Measurements from ENCODE around the gene GNG7.
A peak's percentile ranks its signal among the peaks of the same experiment; 100 is the strongest.
"Not testable (repeated sequence)": the region's sequence is repeated elsewhere in the genome, so short reads cannot be mapped to it uniquely, and the experiment has no call there.

Gene GNG7

GRCh38 chr19:2624537-2625091 lies 77.9 kb downstream of the GNG7 start:
- peak overlapping the region; percentile 11 to 60 for H3K27ac ChIP-seq
- no peak for DNase-seq (ENCODE audit: low spot score)
- H3K4me3 ChIP-seq, result no peak overlapping the region
- no peak for TF ChIP-seq CTCF (IDR thresholded peaks at IDR 0.05)

- no peak overlapping the region for H3K4me3 ChIP-seq
- DNase-seq (ENCODE audit: low spot score), result no peak
- H3K27ac ChIP-seq, result no peak overlapping the region
- no peak for TF ChIP-seq CTCF (IDR thresholded peaks at IDR 0.05)
Observed at GRCh38 chr19:2623798-2624197, 78.7 kb downstream of the GNG7 start.

- H3K27ac ChIP-seq; DNase-seq (ENCODE audit: low spot score); H3K4me3 ChIP-seq: not testable (repeated sequence)
Observed at GRCh38 chr19:2622371-2622961, 80.0 kb downstream of the GNG7 start.

- TF ChIP-seq CTCF (IDR thresholded peaks at IDR 0.05), result no peak
- peak overlapping the region in 1 of 2 donors; percentile 50 for H3K27ac ChIP-seq
- no peak overlapping the region for H3K4me3 ChIP-seq
Observed at GRCh38 chr19:2619076-2619475, 83.4 kb downstream of the GNG7 start.

GRCh38 chr19:2618611-2619010 lies 83.9 kb downstream of the GNG7 start:
- no peak for TF ChIP-seq CTCF (IDR thresholded peaks at IDR 0.05)
- no peak for DNase-seq (ENCODE audit: low spot score)
- Histone ChIP-seq H3K4me3 (no peak overlapping the region), H3K27ac (no peak overlapping the region)

More at GRCh38 chr19:2619076-2619475, 83.4 kb downstream of the GNG7 start:
- no peak for DNase-seq (ENCODE audit: low spot score)

GRCh38 chr19:2617393-2618165 lies 84.9 kb downstream of the GNG7 start:
- no peak overlapping the region for H3K4me3 ChIP-seq
- no peak for TF ChIP-seq CTCF (IDR thresholded peaks at IDR 0.05)
- no peak for DNase-seq (ENCODE audit: low spot score)
- H3K27ac ChIP-seq, result peak overlapping the region in 1 of 2 donors; percentile 51

GRCh38 chr19:2616741-2617392 lies 85.6 kb downstream of the GNG7 start:
- TF ChIP-seq CTCF (IDR thresholded peaks at IDR 0.05), result no peak
- Histone ChIP-seq H3K4me3 (no peak overlapping the region), H3K27ac (peak overlapping the region in 1 of 2 donors; percentile 42)
- no peak for DNase-seq (ENCODE audit: low spot score)

Data from coronary artery (tissue), 2 donors.